HG03060 (cell line): ENCODE data around the gene SLC8A1.

Source experiments
- ATAC-seq: cut with Tn5 transposase; IDR thresholded peaks from one replicate; pipeline ENCODE4 v1.9.1; 2021; ENCODE audit warnings: low read depth, moderate number of reproducible peaks; ENCODE audit not compliant: unreplicated experiment

Gene SLC8A1

DNA sequence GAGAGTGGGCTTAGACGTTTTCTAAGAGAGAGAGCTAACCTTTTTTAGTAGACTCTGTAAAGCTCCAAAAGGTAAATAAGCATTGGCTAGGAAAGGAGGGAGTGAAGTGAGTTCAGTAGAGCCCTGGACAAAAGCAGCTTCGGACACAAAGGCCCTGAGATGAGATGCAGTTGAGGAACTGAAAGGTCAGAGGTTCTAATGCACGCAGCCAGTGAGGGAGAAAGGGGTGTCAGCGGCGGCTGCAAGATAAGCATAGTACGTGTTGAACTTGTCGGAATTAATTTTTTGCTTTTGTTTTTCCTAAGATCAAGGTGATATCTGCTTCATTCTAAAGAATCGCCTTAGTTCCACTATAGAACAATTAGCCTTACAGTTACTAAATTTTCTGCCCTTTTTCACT, 11.2 kb upstream of the SLC8A1 start:
- ATAC-seq: no peak

DNA sequence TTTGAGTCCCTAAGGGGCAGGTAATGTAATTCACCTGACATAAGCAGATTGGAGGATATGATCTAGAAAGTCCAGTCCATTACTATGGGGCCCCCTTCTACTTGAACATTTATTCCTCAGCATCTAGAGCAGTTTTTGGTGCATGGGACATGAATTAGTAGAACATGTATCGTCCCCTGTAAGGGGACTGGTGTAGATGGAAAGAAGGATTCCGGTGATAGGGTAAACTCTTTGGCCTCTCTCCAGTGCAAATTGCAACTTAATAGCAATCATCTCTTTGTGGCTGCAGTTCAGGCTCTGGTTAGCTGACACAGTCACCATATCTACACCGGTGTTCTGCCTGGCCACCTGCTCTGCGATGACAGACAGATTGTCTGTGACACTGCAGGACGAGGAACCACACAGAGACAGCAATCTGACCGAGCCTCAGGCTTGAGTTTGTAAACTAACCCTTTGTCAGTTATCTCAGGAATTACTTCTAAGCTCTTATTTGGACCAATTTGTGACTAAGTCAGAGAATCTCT, 6.4 kb upstream of the SLC8A1 start:
- ATAC-seq: no peak

- no peak for ATAC-seq
Measured at GRCh38 chr2:40457837-40458236, 5.9 kb upstream of the SLC8A1 start.

- no peak for ATAC-seq
Measured at GRCh38 chr2:40457366-40457765, 5.5 kb upstream of the SLC8A1 start.

GRCh38 chr2:40456926-40457325, 5.0 kb upstream of the SLC8A1 start:
- ATAC-seq: no peak

- no peak for ATAC-seq
Measured at GRCh38 chr2:40455661-40456060, 3.8 kb upstream of the SLC8A1 start.

- no peak for ATAC-seq
Measured at GRCh38 chr2:40454321-40454720, 2.4 kb upstream of the SLC8A1 start.

- ATAC-seq: no peak
Measured at GRCh38 chr2:40452786-40453185, 896 bp upstream of the SLC8A1 start.

DNA sequence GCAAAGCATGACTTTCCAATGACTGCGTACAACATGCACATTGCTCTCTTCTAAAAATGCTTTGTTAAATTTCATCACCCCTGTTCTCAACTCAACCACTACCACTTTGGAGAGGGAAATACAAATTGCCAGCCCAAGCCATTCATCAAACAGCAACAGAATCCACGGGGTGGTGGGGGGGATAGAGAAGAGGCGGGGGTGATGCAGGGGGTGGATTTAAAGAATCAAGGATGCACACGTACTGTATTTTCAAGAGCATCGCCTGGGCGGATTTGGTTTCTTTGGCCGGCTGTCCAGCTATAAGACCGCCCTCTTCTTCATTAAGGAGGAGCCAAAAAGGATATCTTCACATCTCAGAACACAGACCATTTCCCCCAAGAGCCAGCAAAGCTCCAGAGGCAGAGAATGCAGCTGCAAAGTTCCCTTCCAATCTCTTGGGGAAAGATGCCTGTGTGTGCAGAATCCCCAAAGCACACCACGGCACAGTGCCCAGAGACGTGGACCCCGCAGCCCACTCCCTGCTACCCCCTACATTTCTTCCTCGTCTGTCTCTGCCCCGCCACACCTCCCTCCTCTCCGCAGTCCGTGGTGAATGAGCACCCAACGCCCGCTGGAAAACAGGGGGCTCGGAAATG, 977 bp downstream of the SLC8A1 start:
- ATAC-seq: no peak

GRCh38 chr2:40450066-40450795, 1.7 kb downstream of the SLC8A1 start:
- ATAC-seq: no peak

DNA sequence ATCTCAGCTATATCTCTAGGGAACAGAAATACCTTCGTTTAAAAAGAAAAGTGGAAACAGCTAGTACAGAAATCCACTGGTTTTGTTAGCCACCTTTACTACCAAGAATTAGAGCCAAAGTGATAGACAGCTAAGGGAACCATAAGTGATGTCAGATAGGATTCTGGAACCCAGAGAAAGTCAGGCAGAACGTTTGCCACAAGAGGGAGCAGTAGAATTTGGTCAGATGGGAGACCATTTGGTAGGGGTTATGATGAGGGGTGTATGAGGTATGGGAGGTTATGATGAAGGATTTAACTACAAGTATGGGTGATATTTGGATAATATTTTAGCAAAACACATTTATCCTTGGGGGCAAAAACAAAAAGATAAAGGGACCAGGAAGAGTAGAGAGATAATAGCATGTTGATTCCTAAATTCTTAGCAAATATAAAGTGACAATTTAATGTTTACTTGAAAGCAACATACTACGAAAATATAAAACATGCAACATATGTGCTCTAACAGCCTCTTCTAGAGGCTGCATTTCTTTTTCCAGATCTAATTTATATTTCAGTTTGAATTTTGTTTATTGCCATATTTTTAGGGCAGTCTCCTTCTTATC, 3.3 kb downstream of the SLC8A1 start:
- ATAC-seq: no peak

- ATAC-seq: no peak
Measured at GRCh38 chr2:40445467-40445866, 6.4 kb downstream of the SLC8A1 start.

- no peak for ATAC-seq
Measured at GRCh38 chr2:40440835-40441234, 11.1 kb downstream of the SLC8A1 start.

DNA sequence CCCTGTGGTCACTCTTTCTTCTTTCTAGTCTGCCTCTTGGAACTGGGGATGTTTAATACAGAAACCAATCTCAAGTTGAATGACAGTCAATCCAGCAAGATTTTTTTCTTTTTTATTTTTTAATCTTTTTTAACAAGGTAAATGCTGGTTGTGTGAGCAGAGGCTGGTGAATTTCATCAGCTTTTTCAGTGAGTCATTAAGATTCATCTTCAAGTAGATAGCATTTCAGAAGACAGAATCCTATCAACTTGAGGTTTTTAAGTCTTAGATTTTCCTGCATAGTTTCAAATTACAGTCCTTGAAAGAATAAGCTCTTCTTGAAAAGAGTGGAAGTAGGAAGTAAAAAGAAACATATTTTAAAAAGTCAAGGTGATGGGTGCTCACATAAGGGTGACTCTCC, 12.4 kb downstream of the SLC8A1 start:
- ATAC-seq: no peak

- ATAC-seq: no peak
Measured at GRCh38 chr2:40436093-40436475, 15.8 kb downstream of the SLC8A1 start.

DNA sequence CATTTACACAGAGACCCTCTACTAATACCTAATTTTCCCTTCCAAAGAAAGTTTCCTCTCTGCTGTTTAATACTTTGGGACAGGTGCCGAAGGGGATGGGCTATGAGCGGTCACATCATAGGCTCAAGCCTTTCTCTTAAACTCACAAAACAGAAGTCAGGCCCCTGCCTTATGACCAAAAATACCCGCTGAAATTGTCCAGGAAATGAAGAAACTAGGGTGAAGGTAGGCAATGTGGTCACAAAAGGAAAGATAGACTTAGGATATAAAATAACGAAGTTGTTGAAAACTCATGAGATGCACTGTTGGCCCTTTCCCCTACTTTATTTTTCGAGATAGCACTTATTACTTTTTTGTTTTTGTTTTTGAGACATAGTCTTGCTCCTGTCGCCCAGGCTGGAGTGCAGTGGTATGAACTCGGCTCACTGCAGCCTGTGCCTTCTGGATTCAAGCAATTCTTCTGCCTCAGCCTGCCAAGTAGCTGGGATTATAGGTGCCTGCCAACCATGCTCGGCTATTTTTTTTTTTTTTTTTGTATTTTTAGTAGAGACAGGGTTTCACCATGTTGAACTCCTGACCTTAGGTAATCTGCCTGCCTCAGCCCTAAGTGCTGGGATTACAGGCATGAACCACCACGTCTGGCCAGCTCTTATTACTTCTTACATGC, 16.3 kb downstream of the SLC8A1 start:
- no peak for ATAC-seq

GRCh38 chr2:40434731-40435271, 17.1 kb downstream of the SLC8A1 start:
- no peak for ATAC-seq

- ATAC-seq: no peak
Measured at GRCh38 chr2:40433736-40434135, 18.2 kb downstream of the SLC8A1 start.

GRCh38 chr2:40432921-40433483, 18.9 kb downstream of the SLC8A1 start:
- no peak for ATAC-seq

- ATAC-seq: no peak
Measured at GRCh38 chr2:40431600-40431955, 20.3 kb downstream of the SLC8A1 start.
